Endothelial cell (in vitro differentiated cells): ENCODE measurements around the gene MRPL36. TPM values are rescaled to one million over a fixed set of nuclear protein-coding genes. Genes with fewer than 3 reads are reported as not detected.
A peak's percentile ranks its signal among the peaks of the same experiment; 100 is the strongest.

Experiments used
- DNase-seq: peaks from one replicate; pipeline ENCODE4 v3.0.0; 2021; ENCODE audit warnings: low spot score
- H3K27ac Mint-ChIP-seq: one replicate; pipeline ENCODE4 v1.8.0; 2021; ENCODE audit warnings: mixed read lengths, inconsistent platforms; ENCODE audit not compliant: unreplicated experiment
- H3K27me3 Mint-ChIP-seq: one replicate; pipeline ENCODE4 v1.8.0; 2021; ENCODE audit warnings: mild to moderate bottlenecking, moderate library complexity, mixed read lengths, inconsistent platforms; ENCODE audit not compliant: unreplicated experiment
- H3K36me3 Mint-ChIP-seq: one replicate; pipeline ENCODE4 v1.8.0; 2021; ENCODE audit warnings: mild to moderate bottlenecking, low read depth, mixed read lengths, inconsistent platforms; ENCODE audit not compliant: unreplicated experiment
- H3K4me1 Mint-ChIP-seq: one replicate; pipeline ENCODE4 v1.8.0; 2021; ENCODE audit warnings: mild to moderate bottlenecking, mixed read lengths, inconsistent platforms; ENCODE audit not compliant: unreplicated experiment
- H3K4me3 Mint-ChIP-seq: one replicate; pipeline ENCODE4 v1.8.0; 2021; ENCODE audit warnings: mild to moderate bottlenecking, mixed read lengths, inconsistent platforms; ENCODE audit not compliant: unreplicated experiment
- H3K9me3 Mint-ChIP-seq: one replicate; pipeline ENCODE4 v1.8.0; 2021; ENCODE audit warnings: mixed read lengths, inconsistent platforms; ENCODE audit not compliant: unreplicated experiment
- total RNA-seq: library from RNA; stranded (reverse); fragmentation: NEBNext Ultra II Directional; extraction: Animal tissue kit (Norgen Biotek cat#: 25700); gene quantifications from one replicate; pipeline ENCODE4 v1.2.1, GENCODE V29; 2021; ENCODE audit not compliant: unreplicated experiment
- TF ChIP-seq, protein P1 (sequence below): fragments of 200-600 bp; sonication (generic); IDR thresholded peaks from one replicate; pipeline ENCODE4 v1.5.0; 2021; ENCODE audit warnings: antibody characterized with exemption; ENCODE audit not compliant: unreplicated experiment

Gene MRPL36
- total RNA-seq, 1 donor from 2014 or later: 32.5 TPM

DNA sequence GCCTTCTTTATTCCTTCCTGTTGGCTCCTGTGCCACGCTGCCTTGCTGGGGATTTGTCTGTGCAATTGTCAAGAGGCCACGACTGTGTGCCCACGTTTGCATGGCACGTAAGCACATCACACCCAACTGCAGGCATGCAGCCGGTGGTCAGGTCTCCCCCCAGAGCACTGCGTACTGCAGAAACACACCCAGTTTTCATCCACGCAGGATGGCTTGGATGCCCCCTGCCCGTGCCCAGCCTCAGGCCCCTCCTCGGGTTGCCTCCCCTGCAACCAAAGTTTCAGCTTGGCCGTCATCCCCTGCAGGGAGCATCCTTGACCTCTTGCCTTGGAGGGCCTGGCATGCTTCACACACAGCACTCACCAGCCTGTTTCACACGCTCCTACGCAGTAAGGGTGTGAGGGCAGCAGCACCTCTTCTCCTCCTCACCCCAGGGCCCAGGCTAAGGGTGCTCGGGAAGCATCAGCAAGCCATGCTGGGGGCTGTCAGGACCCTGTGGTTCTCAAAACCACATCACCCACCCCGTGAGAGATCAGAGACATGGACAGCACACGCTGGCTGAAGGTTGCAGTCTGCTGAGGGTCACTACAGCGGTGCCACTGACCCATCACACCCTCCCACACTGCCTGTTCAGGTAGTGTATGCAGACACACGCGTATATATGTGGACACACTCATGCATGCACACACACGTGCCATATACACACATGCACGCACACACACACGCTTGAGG lies 3.1 kb downstream of the MRPL36 start:
- H3K4me3 Mint-ChIP-seq: no peak overlapping the region
- H3K36me3 Mint-ChIP-seq: peaks cover 4% of the 10 kb centered on the region
- no peak for DNase-seq
- no peak overlapping the region for H3K27ac Mint-ChIP-seq
- H3K9me3 Mint-ChIP-seq: no peaks in the 10 kb centered on the region
- peaks cover 5% of the 10 kb centered on the region for H3K27me3 Mint-ChIP-seq
- TF ChIP-seq, protein P1, sequence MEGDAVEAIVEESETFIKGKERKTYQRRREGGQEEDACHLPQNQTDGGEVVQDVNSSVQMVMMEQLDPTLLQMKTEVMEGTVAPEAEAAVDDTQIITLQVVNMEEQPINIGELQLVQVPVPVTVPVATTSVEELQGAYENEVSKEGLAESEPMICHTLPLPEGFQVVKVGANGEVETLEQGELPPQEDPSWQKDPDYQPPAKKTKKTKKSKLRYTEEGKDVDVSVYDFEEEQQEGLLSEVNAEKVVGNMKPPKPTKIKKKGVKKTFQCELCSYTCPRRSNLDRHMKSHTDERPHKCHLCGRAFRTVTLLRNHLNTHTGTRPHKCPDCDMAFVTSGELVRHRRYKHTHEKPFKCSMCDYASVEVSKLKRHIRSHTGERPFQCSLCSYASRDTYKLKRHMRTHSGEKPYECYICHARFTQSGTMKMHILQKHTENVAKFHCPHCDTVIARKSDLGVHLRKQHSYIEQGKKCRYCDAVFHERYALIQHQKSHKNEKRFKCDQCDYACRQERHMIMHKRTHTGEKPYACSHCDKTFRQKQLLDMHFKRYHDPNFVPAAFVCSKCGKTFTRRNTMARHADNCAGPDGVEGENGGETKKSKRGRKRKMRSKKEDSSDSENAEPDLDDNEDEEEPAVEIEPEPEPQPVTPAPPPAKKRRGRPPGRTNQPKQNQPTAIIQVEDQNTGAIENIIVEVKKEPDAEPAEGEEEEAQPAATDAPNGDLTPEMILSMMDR: no peak
- H3K4me1 Mint-ChIP-seq: peaks cover 18% of the 10 kb centered on the region

GRCh38 chr5:1795931-1796330 lies 3.7 kb downstream of the MRPL36 start:
- TF ChIP-seq, protein P1: no peak
- H3K27me3 Mint-ChIP-seq: peaks cover 5% of the 10 kb centered on the region
- no peak overlapping the region for H3K27ac Mint-ChIP-seq

GRCh38 chr5:1795506-1795905 lies 4.1 kb downstream of the MRPL36 start:
- Mint-ChIP-seq H3K36me3 (peaks cover 4% of the 10 kb centered on the region), H3K27me3 (peaks cover 5% of the 10 kb centered on the region), H3K9me3 (no peaks in the 10 kb centered on the region), H3K4me3 (peak overlapping the region; percentile 29), H3K27ac (no peak overlapping the region), H3K4me1 (peaks cover 20% of the 10 kb centered on the region)
- TF ChIP-seq, protein P1: no peak
- DNase-seq: no peak

More at GRCh38 chr5:1795931-1796330, 3.7 kb downstream of the MRPL36 start:
- peaks cover 4% of the 10 kb centered on the region for H3K36me3 Mint-ChIP-seq
- no peaks in the 10 kb centered on the region for H3K9me3 Mint-ChIP-seq
- DNase-seq: no peak
- H3K4me1 Mint-ChIP-seq: peaks cover 18% of the 10 kb centered on the region
- no peak overlapping the region for H3K4me3 Mint-ChIP-seq

DNA sequence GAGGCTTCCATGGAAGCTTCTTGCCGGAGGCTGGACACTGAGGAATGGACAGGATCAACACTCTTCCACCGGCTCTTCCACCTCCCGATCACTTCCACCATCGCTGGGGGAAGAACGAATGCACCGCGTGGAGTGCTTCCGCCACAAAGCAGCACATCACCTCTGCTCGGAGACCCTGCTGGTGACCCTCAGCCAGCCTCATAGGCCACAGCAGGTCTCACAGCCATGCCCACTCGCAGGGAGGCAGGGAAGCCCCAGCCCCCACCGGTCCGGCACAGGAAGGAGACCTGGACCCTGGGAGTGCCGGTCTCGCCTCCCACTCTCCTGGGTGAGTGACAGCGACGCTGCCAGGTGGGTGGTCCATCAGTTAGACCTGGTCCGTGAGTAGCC lies 4.7 kb downstream of the MRPL36 start:
- peaks cover 5% of the 10 kb centered on the region for H3K27me3 Mint-ChIP-seq

More for the DNA sequence above, 4.7 kb downstream of the MRPL36 start:
- Mint-ChIP-seq H3K4me3 (peak overlapping the region; percentile 29), H3K27ac (no peak overlapping the region), H3K4me1 (peaks cover 20% of the 10 kb centered on the region), H3K36me3 (peaks cover 4% of the 10 kb centered on the region), H3K9me3 (no peaks in the 10 kb centered on the region)
- no peak for DNase-seq
- TF ChIP-seq, protein P1: no peak
